Gastroesophageal sphincter (tissue), 4 donors: ENCODE results near the gene TACC3. TPM values are rescaled to one million over a fixed set of nuclear protein-coding genes. Genes with fewer than 3 reads are reported as not detected.

Experiments used
- ATAC-seq: fragments of 150-250 bp; one replicate; pipeline ENCODE4 v1.9.1; 2016; ENCODE audit warnings: mild to moderate bottlenecking, moderate library complexity
- H3K27ac ChIP-seq, 4 donors: fragments of 200-600 bp; sonication (generic) in 3 of 4; 1 replicate in 3 of 4; 2 replicates in 1 of 4; pipeline ENCODE4 v1.5.1; 2016 to 2019
- H3K27me3 ChIP-seq: fragments of 200-600 bp; sonication (generic); one replicate; pipeline ENCODE4 v1.5.1; 2019
- H3K36me3 ChIP-seq, 2 donors: fragments of 200-600 bp; sonication (generic); one replicate each; pipeline ENCODE4 v1.5.1; 2019; ENCODE audit warnings: control low read depth in 1 of 2
- H3K4me1 ChIP-seq, 3 donors: fragments of 200-600 bp; sonication (generic); 1 replicate in 2 of 3; 2 replicates in 1 of 3; pipeline ENCODE4 v1.5.1; 2016 to 2019; ENCODE audit warnings: control low read depth in 2 of 3
- H3K4me3 ChIP-seq, 2 donors: fragments of 200-600 bp; sonication (generic); one replicate each; pipeline ENCODE4 v1.5.1; 2019; ENCODE audit warnings: mild to moderate bottlenecking in 1 of 2, moderate library complexity in 1 of 2
- H3K9me3 ChIP-seq, 3 donors: fragments of 200-600 bp; sonication (generic); one replicate each; pipeline ENCODE4 v1.5.1; 2017 to 2019; ENCODE audit warnings: control low read depth in 2 of 3
- CTCF ChIP-seq, 4 experiments: fragments of 200-600 bp in 2 of 4; fragments of 450-650 bp in 2 of 4; sonication (generic) in 1 of 4; IDR thresholded peaks; one replicate each; pipeline ENCODE4 v1.5.1; 2017 to 2019; ENCODE audit warnings: antibody characterized with exemption in 4 of 4, mild to moderate bottlenecking in 2 of 4, moderate library complexity in 2 of 4
- EP300 ChIP-seq: sonication (generic); formaldehyde crosslinking; IDR thresholded peaks from one replicate; pipeline ENCODE4 v1.6.1; 2017; ENCODE audit warnings: antibody characterized with exemption, mild to moderate bottlenecking
- POLR2A ChIP-seq, 2 donors: fragments of 450-650 bp; IDR thresholded peaks; one replicate each; pipeline ENCODE4 v1.6.1; 2017; ENCODE audit warnings: antibody characterized with exemption in 2 of 2, mild to moderate bottlenecking in 2 of 2, moderate library complexity in 1 of 2
- POLR2AphosphoS5 ChIP-seq: sonication (generic); formaldehyde crosslinking; IDR thresholded peaks from one replicate; pipeline ENCODE4 v1.6.1; 2017; ENCODE audit warnings: antibody characterized with exemption
- WGBS, 2 donors: methylation state at CpG; one replicate each; pipeline ENCODE4 v1.1.5; 2018; ENCODE audit warnings: low coverage in 1 of 2; 5-methylcytosine and 5-hydroxymethylcytosine counted together
- total RNA-seq, 4 donors: library from RNA; depleted of rRNA; stranded (reverse); fragments of >200 nt; gene quantifications; one replicate each; pipeline ENCODE4 v1.1.0, GENCODE V29; 2016

TACC3 gene
- total RNA-seq, 4 donors from 2014 or later = 6.0 to 8.2 (median 7.1) TPM

GRCh38 chr4:1772853-1773538 is 51.7 kb downstream of the TACC3 start:
- no peaks in the 10 kb centered on the region for H3K9me3 ChIP-seq
- H3K4me3 ChIP-seq = no peak overlapping the region
- ATAC-seq = no peak
- 63 to 91% methylated on average over 2 to 6 of the region's 30 CpGs for WGBS, 2 donors
- H3K4me1 ChIP-seq = peaks cover 0 to 1% (median 0%) of the 10 kb centered on the region in 3 donors
- H3K27ac ChIP-seq = no peak overlapping the region
- H3K36me3 ChIP-seq = no peaks in the 10 kb centered on the region
- peaks cover 61% of the 10 kb centered on the region for H3K27me3 ChIP-seq
- TF ChIP-seq CTCF (IDR thresholded peaks at IDR 0.05) = no peak
- TF ChIP-seq EP300 = no peak
- no peak for TF ChIP-seq POLR2A (IDR thresholded peaks at IDR 0.05)
- no peak for TF ChIP-seq POLR2AphosphoS5

- H3K36me3 ChIP-seq = no peaks in the 10 kb centered on the region
- H3K4me3 ChIP-seq = no peak overlapping the region
- H3K4me1 ChIP-seq = no peaks in the 10 kb centered on the region
- TF ChIP-seq POLR2AphosphoS5 = no peak
- TF ChIP-seq POLR2A (IDR thresholded peaks at IDR 0.05) = no peak
- no peak for TF ChIP-seq CTCF (IDR thresholded peaks at IDR 0.05)
- H3K9me3 ChIP-seq = no peaks in the 10 kb centered on the region
- no peak for ATAC-seq
- no CpG with 5 or more reads among the region's 10 CpGs for WGBS, 2 donors
- H3K27ac ChIP-seq = no peak overlapping the region
- peaks cover 61% of the 10 kb centered on the region for H3K27me3 ChIP-seq
Measured at GRCh38 chr4:1773754-1774153, 52.4 kb downstream of the TACC3 start.

GRCh38 chr4:1775731-1776500 is 54.6 kb downstream of the TACC3 start:
- Histone ChIP-seq H3K4me3 (no peak overlapping the region), H3K27me3 (peaks cover 49% of the 10 kb centered on the region)
- no CpG with 5 or more reads among the region's 23 CpGs for WGBS, 2 donors

GRCh38 chr4:1776521-1777161 is 55.3 kb downstream of the TACC3 start:
- H3K27me3 ChIP-seq = peaks cover 42% of the 10 kb centered on the region
- WGBS, 2 donors = 90 to 92% methylated on average over 2 of the region's 24 CpGs

More at GRCh38 chr4:1775731-1776500, 54.6 kb downstream of the TACC3 start:
- TF ChIP-seq EP300 = no peak
- TF ChIP-seq POLR2A (IDR thresholded peaks at IDR 0.05) = no peak
- TF ChIP-seq POLR2AphosphoS5 = no peak
- no peak for TF ChIP-seq CTCF (IDR thresholded peaks at IDR 0.05)
- Histone ChIP-seq H3K9me3 (no peaks in the 10 kb centered on the region), H3K36me3 (no peaks in the 10 kb centered on the region), H3K27ac (no peak overlapping the region), H3K4me1 (no peaks in the 10 kb centered on the region)
- no peak for ATAC-seq

More at GRCh38 chr4:1776521-1777161, 55.3 kb downstream of the TACC3 start:
- Histone ChIP-seq H3K36me3 (no peaks in the 10 kb centered on the region), H3K27ac (no peak overlapping the region), H3K4me3 (no peak overlapping the region), H3K4me1 (no peaks in the 10 kb centered on the region), H3K9me3 (no peaks in the 10 kb centered on the region)
- no peak for TF ChIP-seq POLR2AphosphoS5
- no peak for TF ChIP-seq EP300
- no peak for TF ChIP-seq CTCF (IDR thresholded peaks at IDR 0.05)
- TF ChIP-seq POLR2A (IDR thresholded peaks at IDR 0.05) = no peak
- ATAC-seq = no peak
